ENCODE results near the gene CD300C. TPM values are rescaled to one million over a fixed set of nuclear protein-coding genes. Genes with fewer than 3 reads are reported as not detected.
A peak's percentile ranks its signal among the peaks of the same experiment; 100 is the strongest.
"Not testable (repeated sequence)": the region's sequence is repeated elsewhere in the genome, so short reads cannot be mapped to it uniquely, and the experiment has no call there.

The CD300C gene
- total RNA-seq, 1 experiment from 2014 or later: not detected

DNA sequence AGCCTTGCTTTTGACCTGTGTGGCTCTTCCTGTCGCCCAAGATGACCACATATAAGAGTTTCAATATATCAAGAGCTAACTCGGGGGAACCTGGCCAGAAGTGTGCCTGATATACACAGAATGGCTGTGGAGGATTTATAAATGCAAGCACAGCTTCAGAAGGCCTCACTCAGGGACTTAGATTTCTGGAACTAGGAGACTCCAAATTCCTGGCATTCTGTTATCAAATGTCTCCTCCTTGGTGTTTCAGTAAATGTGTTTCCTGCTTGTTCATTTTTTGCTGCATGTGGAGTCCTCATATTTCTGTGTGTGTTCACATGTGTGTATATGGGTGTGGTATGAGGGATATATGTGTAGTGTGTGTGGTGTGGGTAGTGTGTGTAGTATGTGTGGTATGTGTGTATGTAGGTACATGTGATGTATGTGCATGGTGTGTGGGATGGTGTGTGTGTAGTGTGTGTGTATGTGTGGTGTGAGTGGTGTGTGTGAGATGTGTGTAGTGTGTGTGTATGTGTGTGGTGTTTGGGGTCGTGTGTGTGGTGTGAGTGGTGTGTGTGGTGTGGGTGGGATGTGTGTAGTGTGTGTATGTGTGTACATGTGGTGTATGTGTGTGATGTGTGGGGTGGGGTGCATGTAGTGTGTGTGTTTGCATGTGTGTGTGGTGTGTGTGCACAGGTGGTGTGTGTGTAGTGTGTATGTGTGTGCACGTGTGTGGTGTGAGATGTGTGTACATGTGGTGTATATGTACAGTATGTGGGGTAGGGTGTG, 22.4 kb upstream of the CD300C start:
- no peaks in the 10 kb centered on the region for H3K27me3 ChIP-seq
- no peak overlapping the region for H3K4me3 ChIP-seq
- peaks cover 7% of the 10 kb centered on the region for H3K9me3 ChIP-seq
- DNase-seq: no peak
- no peaks in the 10 kb centered on the region for H3K36me3 ChIP-seq

DNA sequence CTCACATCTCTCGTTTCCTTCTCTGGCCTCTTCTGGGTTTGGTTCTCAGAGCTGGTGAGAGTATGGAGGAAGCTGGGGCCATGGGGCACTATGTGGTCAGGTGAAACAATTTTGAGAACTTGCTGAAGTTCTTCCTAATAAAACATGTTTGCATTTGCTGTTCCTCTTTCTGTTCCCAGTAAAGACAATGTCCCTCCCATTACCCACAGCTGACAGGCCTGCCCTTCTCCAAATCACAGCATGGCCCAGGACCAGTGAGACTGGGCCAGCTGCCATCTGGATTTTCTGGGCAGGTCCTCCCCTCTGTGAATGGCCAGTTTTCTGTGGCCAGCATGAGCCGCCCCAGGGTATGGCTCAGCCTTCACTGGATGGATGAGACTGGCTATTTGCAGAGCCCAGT, 21.5 kb upstream of the CD300C start, which contains the start of gene CD300H:
Gene CD300H, minus strand, starts transcription at position 113 of the 400 bp plus-strand sequence.
- Histone ChIP-seq H3K9me3 (peaks cover 4% of the 10 kb centered on the region), H3K36me3 (no peaks in the 10 kb centered on the region), H3K27me3 (no peaks in the 10 kb centered on the region), H3K4me3 (no peak within 1 kb of the TSS)
- DNase-seq: peak; percentile 64

- no peaks in the 10 kb centered on the region for H3K9me3 ChIP-seq
- DNase-seq: peak; percentile 57
- H3K27me3 ChIP-seq: no peaks in the 10 kb centered on the region
- no peaks in the 10 kb centered on the region for H3K36me3 ChIP-seq
- H3K4me3 ChIP-seq: no peak overlapping the region
Observed at GRCh38 chr17:74566132-74566753, 20.3 kb upstream of the CD300C start.

DNA sequence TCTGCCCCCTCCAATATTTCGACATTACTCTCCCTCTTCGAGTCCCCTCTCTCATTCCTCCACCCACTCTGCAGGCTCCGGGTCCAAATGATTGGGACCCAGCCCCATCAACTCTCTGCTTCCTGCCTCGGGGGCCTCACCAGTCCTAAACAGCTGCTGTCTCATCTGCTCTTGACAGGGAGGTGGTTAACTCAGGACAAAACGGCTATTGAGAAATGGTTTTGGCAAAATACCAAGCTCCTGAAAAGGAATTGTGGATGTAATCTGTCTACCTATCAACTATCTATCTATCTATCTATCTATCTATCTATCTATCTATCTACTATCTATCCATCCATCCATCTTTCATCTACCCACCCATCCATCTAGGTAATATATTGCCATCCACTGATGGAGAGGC, 19.2 kb upstream of the CD300C start:
- no peak for DNase-seq

GRCh38 chr17:74563358-74563757, 17.4 kb upstream of the CD300C start:
- no peak for DNase-seq
- Histone ChIP-seq H3K4me3 (no peak overlapping the region), H3K36me3 (no peaks in the 10 kb centered on the region)

More for the DNA sequence above, 19.2 kb upstream of the CD300C start:
- no peak overlapping the region for H3K4me3 ChIP-seq
- H3K9me3 ChIP-seq: no peaks in the 10 kb centered on the region
- no peaks in the 10 kb centered on the region for H3K27me3 ChIP-seq
- no peaks in the 10 kb centered on the region for H3K36me3 ChIP-seq

GRCh38 chr17:74561586-74561985, 15.7 kb upstream of the CD300C start:
- H3K9me3 ChIP-seq: no peaks in the 10 kb centered on the region
- no peaks in the 10 kb centered on the region for H3K36me3 ChIP-seq
- no peak overlapping the region for H3K4me3 ChIP-seq
- no peaks in the 10 kb centered on the region for H3K27me3 ChIP-seq
- no peak for DNase-seq

More at GRCh38 chr17:74563358-74563757, 17.4 kb upstream of the CD300C start:
- Histone ChIP-seq H3K9me3 (no peaks in the 10 kb centered on the region), H3K27me3 (no peaks in the 10 kb centered on the region)

DNA sequence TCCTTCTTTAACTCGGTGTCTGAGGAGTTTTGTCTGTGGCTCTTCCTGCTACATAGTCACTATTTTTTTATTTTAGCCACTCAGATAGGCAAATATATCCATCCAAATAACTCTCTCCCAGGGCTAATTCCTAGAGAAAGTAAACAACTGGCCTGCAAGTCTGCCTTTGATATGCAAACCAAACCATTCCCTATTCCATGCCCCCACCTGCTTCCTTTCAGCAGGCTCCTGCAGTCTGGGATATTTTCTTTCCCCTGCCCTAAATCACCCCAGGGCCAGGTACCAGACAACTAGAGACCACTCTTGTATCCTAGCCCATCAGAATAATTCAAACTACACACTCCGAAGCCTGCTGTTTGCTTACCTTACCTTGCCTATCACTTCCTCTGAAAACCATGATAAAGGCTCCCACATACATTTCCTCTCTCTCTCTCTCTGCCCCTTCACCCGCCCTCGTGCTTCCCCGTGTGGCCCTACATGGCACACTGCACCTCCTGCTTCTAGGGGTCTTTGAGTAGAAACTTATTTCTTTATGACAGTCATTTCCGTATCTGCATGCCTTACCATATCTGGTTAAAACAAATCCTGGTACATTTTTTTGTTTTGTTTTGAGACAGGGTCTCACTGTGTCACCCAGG, 13.1 kb upstream of the CD300C start:
- H3K27me3 ChIP-seq: no peaks in the 10 kb centered on the region
- H3K36me3 ChIP-seq: no peaks in the 10 kb centered on the region
- H3K4me3 ChIP-seq: no peak overlapping the region
- no peaks in the 10 kb centered on the region for H3K9me3 ChIP-seq
- DNase-seq: no peak

GRCh38 chr17:74558402-74558801, 12.5 kb upstream of the CD300C start:
- not testable (repeated sequence) for H3K4me3 ChIP-seq, DNase-seq, H3K27me3 ChIP-seq, H3K36me3 ChIP-seq, H3K9me3 ChIP-seq

DNA sequence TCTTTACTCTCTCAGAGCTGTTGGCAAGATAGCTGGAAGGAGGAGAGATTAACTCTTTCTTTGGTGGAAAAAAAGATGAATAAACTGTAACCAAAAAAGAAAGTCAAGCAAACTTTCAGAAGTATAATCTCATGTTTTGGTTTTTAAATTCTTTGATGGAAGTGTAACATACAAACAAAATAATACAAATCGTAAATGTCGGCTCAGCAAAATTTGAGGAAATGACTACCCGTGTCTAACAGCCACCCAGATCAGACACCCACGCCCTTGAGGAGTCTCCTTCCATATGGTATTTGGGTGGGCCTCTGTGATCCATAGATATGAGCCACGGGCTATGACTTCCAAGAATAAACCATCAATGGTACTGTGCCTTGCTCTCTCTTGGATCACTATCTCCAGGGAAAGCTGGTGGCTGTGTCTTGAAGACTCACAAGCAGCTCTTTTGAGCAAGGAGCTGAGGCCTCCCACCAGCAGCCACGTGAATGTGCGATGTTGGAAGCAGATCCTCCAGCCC, 9.6 kb upstream of the CD300C start:
- Histone ChIP-seq H3K27me3 (no peaks in the 10 kb centered on the region), H3K9me3 (no peaks in the 10 kb centered on the region), H3K4me3 (no peak overlapping the region), H3K36me3 (no peaks in the 10 kb centered on the region)
- DNase-seq: no peak

DNA sequence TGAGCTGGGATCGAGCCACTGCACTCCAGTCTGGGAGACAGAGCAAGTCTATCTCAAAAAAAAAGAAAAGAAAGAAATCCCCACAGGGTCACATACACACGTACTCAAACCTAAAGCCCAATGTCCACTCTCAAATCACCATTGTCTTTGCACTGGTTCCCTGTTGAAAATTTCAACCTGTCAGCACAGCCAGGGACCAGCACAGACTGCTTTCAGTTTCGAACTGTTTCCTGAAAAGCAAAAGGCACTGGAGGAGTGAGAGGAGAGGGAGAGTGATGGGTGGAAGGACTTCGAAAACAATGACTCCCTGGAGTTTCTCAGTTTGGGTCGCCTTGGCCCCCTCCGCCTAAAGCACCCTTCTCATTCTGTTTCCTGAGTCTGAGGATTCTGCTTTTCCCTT, 9.0 kb upstream of the CD300C start:
- no peak for DNase-seq
- Histone ChIP-seq H3K4me3 (no peak overlapping the region), H3K27me3 (no peaks in the 10 kb centered on the region)

DNA sequence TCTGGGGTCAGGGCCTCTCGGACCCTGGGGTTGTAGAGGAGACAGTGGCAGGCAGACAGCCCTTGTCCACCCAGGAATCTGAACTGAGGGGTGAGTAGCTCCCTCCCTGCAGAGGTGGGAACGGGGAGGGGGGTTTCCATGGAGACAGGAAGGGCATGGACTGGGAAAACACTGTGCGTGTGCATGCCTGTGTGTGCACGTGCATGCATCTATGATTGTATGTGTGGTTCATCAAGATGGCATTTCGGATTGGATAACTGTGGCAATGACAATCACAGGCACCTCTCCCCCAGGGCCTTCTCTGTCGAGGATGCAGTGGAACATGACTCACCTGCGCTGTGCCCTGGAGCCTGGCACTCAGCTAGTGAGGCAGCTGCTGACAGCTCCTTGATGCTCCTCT, 6.1 kb upstream of the CD300C start:
- Histone ChIP-seq H3K36me3 (no peaks in the 10 kb centered on the region), H3K9me3 (no peaks in the 10 kb centered on the region), H3K4me3 (no peak overlapping the region), H3K27me3 (no peaks in the 10 kb centered on the region)
- no peak for DNase-seq

More for the DNA sequence above, 9.0 kb upstream of the CD300C start:
- Histone ChIP-seq H3K36me3 (no peaks in the 10 kb centered on the region), H3K9me3 (no peaks in the 10 kb centered on the region)

GRCh38 chr17:74550602-74551001, 4.7 kb upstream of the CD300C start:
- H3K36me3 ChIP-seq: no peaks in the 10 kb centered on the region
- no peaks in the 10 kb centered on the region for H3K9me3 ChIP-seq
- DNase-seq: no peak
- H3K4me3 ChIP-seq: no peak overlapping the region
- no peaks in the 10 kb centered on the region for H3K27me3 ChIP-seq

DNA sequence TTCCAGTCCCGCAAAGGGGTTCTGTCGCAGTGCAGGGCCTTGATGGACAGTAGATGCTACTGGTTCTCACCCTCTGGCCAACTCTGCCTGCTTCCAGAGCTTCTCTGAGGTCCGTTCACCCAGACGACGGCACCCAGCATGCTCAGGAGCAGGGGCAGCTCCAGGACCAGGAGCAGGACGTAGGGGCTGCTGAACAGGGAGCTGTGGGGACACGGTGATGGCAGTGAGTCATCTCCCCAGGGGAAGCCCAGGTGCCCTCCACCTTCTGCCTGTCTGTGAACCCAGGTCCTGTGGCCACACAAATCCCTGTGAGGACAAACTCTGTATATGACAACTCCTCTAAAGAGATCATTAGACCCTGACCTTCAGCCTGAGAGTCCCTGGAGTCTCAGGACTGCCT, 3.4 kb upstream of the CD300C start:
- H3K36me3 ChIP-seq: no peaks in the 10 kb centered on the region
- DNase-seq: no peak
- H3K27me3 ChIP-seq: no peaks in the 10 kb centered on the region
- no peak overlapping the region for H3K4me3 ChIP-seq
- no peaks in the 10 kb centered on the region for H3K9me3 ChIP-seq

DNA sequence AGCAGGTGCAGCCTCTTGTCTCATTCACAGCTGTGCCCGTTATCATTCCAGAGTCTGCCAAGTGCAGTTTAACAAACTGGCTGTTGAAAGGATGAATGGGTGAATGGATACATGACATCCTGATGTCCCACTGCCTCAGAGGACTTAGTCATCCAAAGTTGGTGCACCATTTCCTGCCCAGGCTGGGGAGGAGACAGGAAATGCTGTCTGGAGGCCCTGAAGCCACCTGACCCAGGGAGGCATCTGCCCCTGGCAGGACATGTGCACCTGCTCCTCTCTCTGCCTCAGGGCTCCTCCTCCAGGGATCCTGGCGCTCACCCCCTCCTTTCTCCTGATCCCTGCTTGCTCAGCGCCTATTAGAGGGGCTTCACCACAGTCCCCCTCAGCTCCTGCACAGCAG, 1.8 kb upstream of the CD300C start:
- DNase-seq: peak; percentile 11
- H3K36me3 ChIP-seq: no peaks in the 10 kb centered on the region
- H3K4me3 ChIP-seq: no peak overlapping the region
- no peaks in the 10 kb centered on the region for H3K9me3 ChIP-seq
- no peaks in the 10 kb centered on the region for H3K27me3 ChIP-seq

GRCh38 chr17:74547264-74547663, 1.3 kb upstream of the CD300C start:
- H3K36me3 ChIP-seq: no peaks in the 10 kb centered on the region
- no peak overlapping the region for H3K4me3 ChIP-seq
- H3K9me3 ChIP-seq: no peaks in the 10 kb centered on the region
- H3K27me3 ChIP-seq: no peaks in the 10 kb centered on the region
- no peak for DNase-seq

DNA sequence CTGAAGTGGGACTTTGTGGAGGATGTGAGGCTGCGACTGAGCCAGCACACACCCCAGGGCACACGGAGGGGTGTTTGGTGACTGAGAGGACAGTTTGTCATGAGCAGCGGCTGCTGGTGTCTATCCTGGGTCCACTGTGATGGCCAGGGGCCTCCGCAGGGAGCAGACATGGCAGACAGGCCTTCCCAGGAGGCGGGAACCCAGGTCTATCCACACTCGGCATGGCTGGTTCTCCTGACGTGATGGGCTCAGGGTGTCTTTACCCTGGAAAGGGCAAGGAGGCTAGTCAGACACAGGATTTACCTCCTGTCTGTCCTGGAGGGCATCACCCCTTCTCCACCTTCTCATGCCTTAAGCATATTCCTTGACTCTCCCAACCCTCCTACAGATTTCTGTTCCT, 671 bp upstream of the CD300C start:
- Histone ChIP-seq H3K27me3 (no peaks in the 10 kb centered on the region), H3K36me3 (no peaks in the 10 kb centered on the region), H3K4me3 (no peak overlapping the region), H3K9me3 (no peaks in the 10 kb centered on the region)
- no peak for DNase-seq

DNA sequence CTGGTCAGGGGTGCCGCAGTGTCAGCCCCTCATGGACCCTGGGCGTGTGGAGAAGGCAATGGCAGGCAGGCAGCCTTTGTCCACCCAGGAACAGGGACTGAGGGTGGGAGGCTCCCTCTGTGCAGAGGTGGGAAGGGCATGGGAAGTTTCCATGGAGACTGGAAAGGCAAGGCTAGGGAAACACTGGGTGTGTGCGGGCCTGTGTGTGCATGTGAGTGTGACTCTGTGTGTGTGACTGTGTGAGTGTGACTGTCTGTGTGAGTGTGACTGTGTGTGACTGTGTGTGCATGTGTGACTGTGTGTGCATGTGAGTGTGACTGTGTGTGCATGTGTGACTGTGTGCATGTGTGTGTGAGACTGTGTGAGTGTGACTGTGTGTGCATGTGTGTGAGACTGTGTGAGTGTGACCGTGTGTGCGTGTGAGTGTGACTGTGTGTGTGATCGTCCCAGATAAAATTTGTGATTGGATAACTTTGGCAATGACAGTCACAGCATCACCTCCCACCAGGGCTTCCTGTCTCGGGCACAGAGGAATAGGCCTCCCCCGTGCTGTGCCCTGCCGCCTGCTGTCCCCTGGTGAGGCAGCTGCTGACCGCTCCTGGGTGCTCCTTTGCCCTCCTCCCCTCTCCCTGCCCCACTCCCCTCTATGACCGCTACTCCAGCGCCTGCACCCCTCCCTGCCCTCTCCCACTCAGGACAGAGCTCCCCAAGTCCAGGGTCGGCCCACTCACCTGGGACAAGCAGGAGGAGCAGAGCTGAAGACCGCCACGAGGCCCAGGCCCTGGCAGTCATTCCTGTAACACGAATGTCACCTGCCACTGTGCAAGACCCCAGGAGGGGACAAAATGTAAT, 698 bp downstream of the CD300C start:
- Histone ChIP-seq H3K36me3 (no peaks in the 10 kb centered on the region), H3K9me3 (no peaks in the 10 kb centered on the region), H3K4me3 (no peak overlapping the region), H3K27me3 (no peaks in the 10 kb centered on the region)
- DNase-seq: no peak

Measured in MG63 (cell line).